Coronary artery (tissue), 2 donors: ENCODE data around the gene PTGR2.

Experiments used
- DNase-seq: peaks from one replicate; pipeline ENCODE4 v3.0.0-alpha.2; 2017; ENCODE audit warnings: low spot score
- H3K27ac ChIP-seq, 2 donors: fragments of 200-600 bp; sonication (generic); one replicate each; pipeline ENCODE4 v1.5.1; 2016 to 2019
- H3K4me3 ChIP-seq: fragments of 200-600 bp; sonication (generic); 2 replicates; pipeline ENCODE4 v1.5.1; 2016; ENCODE audit warnings: mild to moderate bottlenecking, moderate library complexity
- TF ChIP-seq, protein P1 (sequence below): fragments of 200-600 bp; sonication (generic); IDR thresholded peaks from one replicate; pipeline ENCODE4 v1.5.1; 2019; ENCODE audit warnings: antibody characterized with exemption

Gene PTGR2

DNA sequence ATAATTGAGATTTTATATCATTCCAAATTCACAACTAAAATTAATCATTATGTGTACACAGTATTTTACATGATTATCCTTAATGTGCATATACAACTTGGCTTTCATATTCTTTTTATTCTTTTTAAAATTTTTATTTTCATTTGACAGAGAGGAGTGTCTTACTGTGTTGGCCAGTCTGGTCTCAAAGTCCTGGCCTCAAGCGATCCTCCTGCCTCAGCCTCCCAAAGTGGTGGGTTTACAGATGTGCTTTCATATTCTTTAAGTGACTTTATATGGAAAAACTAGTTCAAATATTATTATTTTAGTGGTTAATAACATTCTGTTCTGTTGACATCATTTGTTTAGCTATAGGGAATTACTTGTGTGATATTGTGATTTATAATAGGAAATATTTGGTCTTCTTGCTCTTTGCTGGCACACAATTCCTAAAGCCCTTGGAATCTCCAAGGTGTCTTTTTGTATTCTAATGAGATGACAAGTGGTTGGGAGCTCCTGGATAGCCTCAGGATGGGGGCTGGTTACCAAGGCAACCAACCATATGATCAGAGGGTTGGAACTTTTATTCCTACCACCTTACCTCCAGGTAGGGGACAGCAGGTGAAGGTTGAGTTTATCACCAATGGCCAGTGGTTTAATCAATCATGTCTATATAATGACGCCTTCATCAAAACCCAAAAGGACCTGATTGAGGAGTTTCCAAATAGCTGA, 19.0 kb downstream of the PTGR2 start:
- TF ChIP-seq, protein P1, sequence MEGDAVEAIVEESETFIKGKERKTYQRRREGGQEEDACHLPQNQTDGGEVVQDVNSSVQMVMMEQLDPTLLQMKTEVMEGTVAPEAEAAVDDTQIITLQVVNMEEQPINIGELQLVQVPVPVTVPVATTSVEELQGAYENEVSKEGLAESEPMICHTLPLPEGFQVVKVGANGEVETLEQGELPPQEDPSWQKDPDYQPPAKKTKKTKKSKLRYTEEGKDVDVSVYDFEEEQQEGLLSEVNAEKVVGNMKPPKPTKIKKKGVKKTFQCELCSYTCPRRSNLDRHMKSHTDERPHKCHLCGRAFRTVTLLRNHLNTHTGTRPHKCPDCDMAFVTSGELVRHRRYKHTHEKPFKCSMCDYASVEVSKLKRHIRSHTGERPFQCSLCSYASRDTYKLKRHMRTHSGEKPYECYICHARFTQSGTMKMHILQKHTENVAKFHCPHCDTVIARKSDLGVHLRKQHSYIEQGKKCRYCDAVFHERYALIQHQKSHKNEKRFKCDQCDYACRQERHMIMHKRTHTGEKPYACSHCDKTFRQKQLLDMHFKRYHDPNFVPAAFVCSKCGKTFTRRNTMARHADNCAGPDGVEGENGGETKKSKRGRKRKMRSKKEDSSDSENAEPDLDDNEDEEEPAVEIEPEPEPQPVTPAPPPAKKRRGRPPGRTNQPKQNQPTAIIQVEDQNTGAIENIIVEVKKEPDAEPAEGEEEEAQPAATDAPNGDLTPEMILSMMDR: no peak
- DNase-seq: no peak
- H3K27ac ChIP-seq: no peak overlapping the region
- no peak overlapping the region for H3K4me3 ChIP-seq

DNA sequence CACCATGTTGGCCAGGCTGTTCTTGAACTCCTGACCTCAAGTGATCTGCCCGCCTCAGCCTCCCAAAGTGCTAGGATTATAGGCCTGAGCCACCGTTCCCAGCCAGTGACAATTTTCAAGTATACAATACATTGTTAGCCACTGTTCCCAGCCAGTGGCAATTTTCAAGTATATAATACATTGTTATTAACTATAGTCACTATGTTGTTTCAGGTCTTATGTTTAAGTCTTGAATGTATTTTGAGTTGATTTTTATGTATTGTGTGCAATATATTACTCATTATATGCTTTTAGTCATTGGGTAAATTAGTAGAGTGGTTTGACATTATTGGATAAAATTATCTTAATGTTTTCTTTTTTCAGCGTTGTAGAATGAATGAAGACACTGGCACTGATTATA, 22.0 kb downstream of the PTGR2 start:
- no peak for DNase-seq
- H3K27ac ChIP-seq: no peak overlapping the region
- TF ChIP-seq, protein P1: no peak
- no peak overlapping the region for H3K4me3 ChIP-seq

DNA sequence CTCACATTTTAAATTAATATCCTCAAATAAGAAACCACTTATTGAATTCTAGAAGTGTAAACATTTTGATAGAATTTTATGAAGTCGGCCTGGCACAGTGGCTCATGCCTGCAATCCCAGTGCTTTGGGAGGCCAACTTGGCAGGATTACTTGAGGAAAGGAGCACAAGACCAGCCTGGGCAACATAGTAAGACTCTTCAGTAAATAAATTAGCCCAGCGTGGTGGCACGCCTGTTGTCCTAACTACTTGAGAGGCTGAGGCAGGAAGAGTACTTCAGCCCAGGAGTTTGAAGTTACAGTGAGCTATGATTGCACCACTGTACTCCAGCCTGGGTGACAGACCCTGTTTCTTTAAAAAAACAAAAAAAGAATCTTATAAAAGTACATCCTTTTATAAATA, 26.2 kb downstream of the PTGR2 start:
- TF ChIP-seq, protein P1: no peak
- no peak overlapping the region for H3K4me3 ChIP-seq
- H3K27ac ChIP-seq: no peak overlapping the region
- no peak for DNase-seq

DNA sequence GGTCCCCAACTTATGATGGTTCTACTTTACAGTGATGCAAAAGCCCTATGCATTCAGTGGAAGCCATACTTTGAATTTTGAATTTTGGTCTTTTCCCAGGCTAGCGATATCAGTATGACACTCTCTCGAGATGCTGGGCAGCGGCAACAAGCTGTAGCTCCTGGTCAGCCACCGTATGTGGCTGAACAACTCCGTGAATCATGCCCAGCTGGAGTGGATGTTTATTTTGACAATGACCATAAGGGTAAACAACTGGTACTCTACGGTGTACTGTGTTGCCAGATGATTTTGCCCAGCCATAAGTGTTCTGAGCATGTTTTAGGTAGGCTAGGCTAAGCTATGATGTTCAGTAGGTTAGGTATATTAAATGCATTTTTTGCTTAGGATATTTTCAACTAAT, 26.8 kb downstream of the PTGR2 start:
- no peak for DNase-seq
- TF ChIP-seq, protein P1: no peak
- H3K27ac ChIP-seq: no peak overlapping the region
- H3K4me3 ChIP-seq: no peak overlapping the region

DNA sequence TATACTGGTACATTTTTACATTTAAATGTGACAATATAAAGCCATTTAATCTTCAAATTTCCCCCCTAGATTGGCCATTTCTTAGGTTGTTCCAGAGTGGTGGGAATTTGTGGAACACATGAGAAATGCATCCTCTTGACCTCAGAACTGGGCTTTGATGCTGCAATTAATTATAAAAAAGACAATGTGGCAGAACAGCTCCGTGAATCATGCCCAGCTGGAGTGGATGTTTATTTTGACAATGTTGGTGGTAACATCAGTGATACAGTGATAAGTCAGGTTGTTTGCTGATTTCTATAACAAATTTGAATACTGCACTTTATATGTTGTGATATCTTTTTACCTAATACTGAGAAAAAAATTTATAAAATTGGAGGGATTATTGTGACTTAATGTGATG, 27.4 kb downstream of the PTGR2 start:
- H3K27ac ChIP-seq: no peak overlapping the region
- TF ChIP-seq, protein P1: no peak
- DNase-seq: no peak
- H3K4me3 ChIP-seq: no peak overlapping the region

DNA sequence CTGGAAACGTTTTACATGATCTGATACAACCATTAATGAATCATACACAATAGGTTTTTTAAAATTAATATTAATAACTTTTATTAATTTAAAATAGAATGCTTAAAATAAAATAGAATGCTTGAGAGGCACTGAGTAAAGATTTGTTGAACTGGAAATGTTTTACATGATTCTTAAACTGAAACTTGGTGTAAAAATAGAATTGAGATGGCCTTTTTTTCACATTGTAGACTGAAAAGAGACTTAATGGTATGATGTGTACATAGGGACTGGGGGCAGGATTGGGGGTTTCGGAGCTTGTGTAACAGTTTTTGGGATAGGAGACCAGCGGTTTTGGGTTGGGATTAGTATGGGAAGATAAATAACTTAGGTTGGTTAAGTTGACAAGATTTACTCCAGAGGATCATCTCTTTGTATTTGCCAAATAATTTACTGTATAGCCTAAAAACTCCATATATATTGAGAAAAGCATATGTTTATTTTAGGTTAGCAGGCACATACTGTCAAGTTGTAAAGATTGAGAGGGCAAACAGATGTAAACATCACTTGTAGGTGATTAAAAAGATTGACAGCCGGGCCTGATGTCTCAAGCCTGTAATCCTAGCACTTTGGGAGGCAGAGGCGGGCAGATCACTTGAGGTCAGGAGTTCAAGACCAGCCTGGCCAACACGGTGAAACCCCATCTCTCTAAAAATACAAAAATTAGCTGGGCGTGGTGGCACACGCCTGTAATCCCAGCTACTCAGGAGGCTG, 33.0 kb downstream of the PTGR2 start:
- H3K4me3 ChIP-seq: peak overlapping the region; percentile 91
- TF ChIP-seq, protein P1: no peak
- DNase-seq: no peak
- no peak overlapping the region for H3K27ac ChIP-seq
